NK-92 (cell line): ENCODE measurements around the gene CLASP1.

Experiments used
- DNase-seq: peaks from one replicate; lab custom pipeline; 2025; ENCODE audit not compliant: unreplicated experiment; lab: John Stamatoyannopoulos, UW

The CLASP1 gene

GRCh38 chr2:121435790-121436189 lies 213.5 kb downstream of the CLASP1 start:
- DNase-seq, result no peak

- no peak for DNase-seq
Observed at GRCh38 chr2:121431214-121431613, 218.0 kb downstream of the CLASP1 start.

- DNase-seq, result no peak
Observed at GRCh38 chr2:121429927-121430520, 219.2 kb downstream of the CLASP1 start.

GRCh38 chr2:121429119-121429903 lies 220.0 kb downstream of the CLASP1 start:
- DNase-seq, result no peak

GRCh38 chr2:121427187-121427689 lies 222.0 kb downstream of the CLASP1 start:
- no peak for DNase-seq

GRCh38 chr2:121420486-121420885 lies 228.8 kb downstream of the CLASP1 start:
- DNase-seq, result no peak

- no peak for DNase-seq
Observed at GRCh38 chr2:121419081-121419699, 230.1 kb downstream of the CLASP1 start.

- no peak for DNase-seq
Observed at GRCh38 chr2:121418494-121419058, 230.7 kb downstream of the CLASP1 start.

- DNase-seq, result no peak
Observed at GRCh38 chr2:121417826-121418225, 231.4 kb downstream of the CLASP1 start.

GRCh38 chr2:121415727-121416126 lies 233.5 kb downstream of the CLASP1 start:
- no peak for DNase-seq

- no peak for DNase-seq
Observed at GRCh38 chr2:121412349-121412748, 236.9 kb downstream of the CLASP1 start.

- no peak for DNase-seq
Observed at GRCh38 chr2:121409966-121410365, 239.3 kb downstream of the CLASP1 start.

GRCh38 chr2:121409388-121409787 lies 239.9 kb downstream of the CLASP1 start:
- no peak for DNase-seq

GRCh38 chr2:121408641-121409040 lies 240.6 kb downstream of the CLASP1 start:
- DNase-seq, result no peak

- DNase-seq, result no peak
Observed at GRCh38 chr2:121405233-121405632, 244.0 kb downstream of the CLASP1 start.

- DNase-seq, result no peak
Observed at GRCh38 chr2:121400201-121400600, 249.1 kb downstream of the CLASP1 start.

- DNase-seq, result no peak
Observed at GRCh38 chr2:121398853-121399252, 250.4 kb downstream of the CLASP1 start.

- DNase-seq, result no peak
Observed at GRCh38 chr2:121390082-121390692, 259.1 kb downstream of the CLASP1 start.

- no peak for DNase-seq
Observed at GRCh38 chr2:121388371-121388770, 260.9 kb downstream of the CLASP1 start.

- no peak for DNase-seq
Observed at GRCh38 chr2:121387591-121388325, 261.5 kb downstream of the CLASP1 start.

GRCh38 chr2:121386707-121387106 lies 262.6 kb downstream of the CLASP1 start:
- no peak for DNase-seq
